T-helper 2 cell treated with Interferon-gamma antibody and Interleukin-4, amounts not matched to agents 100 ng/mL and 5 ng/mL, for 36 hours (primary cell): ENCODE measurements around the gene ARFGEF3. TPM values are rescaled to one million over a fixed set of nuclear protein-coding genes. Genes with fewer than 3 reads are reported as not detected.
"Not testable (repeated sequence)": the region's sequence is repeated elsewhere in the genome, so short reads cannot be mapped to it uniquely, and the experiment has no call there.

Experiments used
- intact Hi-C: fragments of 100-400 bp; cut with micrococcal nuclease; formaldehyde crosslinking; loops from one replicate; pipeline ENCODE4 v1.15.1; 2023
- total RNA-seq: library from RNA; stranded (reverse); gene quantifications from 2 replicates; pipeline ENCODE4 v1.2.3, GENCODE V29; 2022

ARFGEF3 gene
- total RNA-seq = 0.09 and 0.11 TPM in 2 replicates

- intact Hi-C loops = loop anchor here (2.0 to 5.0 kb wide), 2 partner anchors 243 to 356 kb away; partner anchors contain the start of gene HEBP2
These were observed at the start of gene ARFGEF3 for GRCh38 chr6:138161338-138162110. Gene ARFGEF3, plus strand, starts transcription at chr6:138161939. Its CDS starts 148 bp downstream, at chr6:138162087.

GRCh38 chr6:138113588-138114210, 48.0 kb upstream of the ARFGEF3 start:
- intact Hi-C loops = no loop called here

GRCh38 chr6:138115201-138115600, 46.5 kb upstream of the ARFGEF3 start:
- intact Hi-C loops = no loop called here

- intact Hi-C loops = loop anchor here (1.0 to 2.0 kb wide), 5 partner anchors 171 to 649 kb away; no protein-coding TSS in a partner anchor
These were observed 45.7 kb upstream of the ARFGEF3 start for GRCh38 chr6:138115877-138116660.

GRCh38 chr6:138116661-138116999, 45.1 kb upstream of the ARFGEF3 start:
- intact Hi-C loops = loop anchor here (1.0 to 2.0 kb wide), 5 partner anchors 171 to 648 kb away; no protein-coding TSS in a partner anchor

- intact Hi-C loops = loop anchor here (2.0 kb wide), 2 partner anchors 311 to 647 kb away; no protein-coding TSS in a partner anchor
These were observed 44.3 kb upstream of the ARFGEF3 start for GRCh38 chr6:138117376-138117914.

GRCh38 chr6:138119229-138119628, 42.5 kb upstream of the ARFGEF3 start:
- intact Hi-C loops = not testable (repeated sequence)

- intact Hi-C loops = no loop called here
These were observed 41.8 kb upstream of the ARFGEF3 start for GRCh38 chr6:138119976-138120375.

- intact Hi-C loops = no loop called here
These were observed 37.6 kb upstream of the ARFGEF3 start for GRCh38 chr6:138124096-138124495.

- intact Hi-C loops = no loop called here
These were observed 33.6 kb upstream of the ARFGEF3 start for GRCh38 chr6:138128096-138128495.

GRCh38 chr6:138129190-138129589, 32.5 kb upstream of the ARFGEF3 start:
- intact Hi-C loops = no loop called here

GRCh38 chr6:138142806-138143205, 18.9 kb upstream of the ARFGEF3 start:
- intact Hi-C loops = no loop called here

- intact Hi-C loops = no loop called here
These were observed 16.3 kb upstream of the ARFGEF3 start for GRCh38 chr6:138145402-138145801.

- intact Hi-C loops = no loop called here
These were observed 15.2 kb upstream of the ARFGEF3 start for GRCh38 chr6:138146544-138146943.

- intact Hi-C loops = no loop called here
These were observed 6.3 kb upstream of the ARFGEF3 start for GRCh38 chr6:138155443-138155842.

- intact Hi-C loops = no loop called here
These were observed 3.6 kb upstream of the ARFGEF3 start for GRCh38 chr6:138157986-138158638.

- intact Hi-C loops = no loop called here
These were observed 2.5 kb upstream of the ARFGEF3 start for GRCh38 chr6:138159246-138159645.

GRCh38 chr6:138160329-138161087, 1.2 kb upstream of the ARFGEF3 start:
- intact Hi-C loops = loop anchor here (2.0 to 5.0 kb wide), 2 partner anchors 244 to 357 kb away; partner anchors contain the start of gene HEBP2

- intact Hi-C loops = loop anchor here (2.0 to 5.0 kb wide), 2 partner anchors 244 to 356 kb away; partner anchors contain the start of gene HEBP2
These were observed 726 bp upstream of the ARFGEF3 start for GRCh38 chr6:138161088-138161337.
